Measurements from ENCODE around the gene SYTL5.
"Not testable (repeated sequence)": the region's sequence is repeated elsewhere in the genome, so short reads cannot be mapped to it uniquely, and the experiment has no call there.

Gene SYTL5

GRCh38 chrX:38006291-38006690 lies at the start of gene SYTL5:
TSS of gene SYTL5 (plus strand) at chrX:38006553. CDS start at chrX:38033890, 27,337 bp downstream.
- no peak for DNase-seq

GRCh38 chrX:37958525-37959211 lies 47.7 kb upstream of the SYTL5 start:
- no peak for DNase-seq

GRCh38 chrX:37959212-37960021 lies 46.9 kb upstream of the SYTL5 start:
- no peak for DNase-seq

- no peak for DNase-seq
Measured at GRCh38 chrX:37961118-37961517, 45.2 kb upstream of the SYTL5 start.

GRCh38 chrX:37967714-37968113 lies 38.6 kb upstream of the SYTL5 start:
- DNase-seq, result no peak

- DNase-seq, result no peak
Measured at GRCh38 chrX:37975421-37975820, 30.9 kb upstream of the SYTL5 start.

- no peak for DNase-seq
Measured at GRCh38 chrX:37976153-37976552, 30.2 kb upstream of the SYTL5 start.

- no peak for DNase-seq
Measured at GRCh38 chrX:37984880-37985279, 21.5 kb upstream of the SYTL5 start.

- no peak for DNase-seq
Measured at GRCh38 chrX:37986893-37987292, 19.5 kb upstream of the SYTL5 start.

GRCh38 chrX:37989304-37989703 lies 17.0 kb upstream of the SYTL5 start:
- no peak for DNase-seq

- not testable (repeated sequence) for DNase-seq
Measured at GRCh38 chrX:37991303-37991702, 15.1 kb upstream of the SYTL5 start.

- DNase-seq, result no peak
Measured at GRCh38 chrX:37993176-37993575, 13.2 kb upstream of the SYTL5 start.

- no peak for DNase-seq
Measured at GRCh38 chrX:37993837-37994619, 12.3 kb upstream of the SYTL5 start.

GRCh38 chrX:37995428-37995827 lies 10.9 kb upstream of the SYTL5 start:
- DNase-seq, result no peak

GRCh38 chrX:37997096-37997495 lies 9.3 kb upstream of the SYTL5 start:
- no peak for DNase-seq

GRCh38 chrX:37998586-37999262 lies 7.6 kb upstream of the SYTL5 start:
- DNase-seq, result no peak

GRCh38 chrX:38000706-38001105 lies 5.6 kb upstream of the SYTL5 start:
- no peak for DNase-seq

GRCh38 chrX:38004046-38004445 lies 2.3 kb upstream of the SYTL5 start:
- no peak for DNase-seq

GRCh38 chrX:38006778-38007177 lies 425 bp downstream of the SYTL5 start:
- DNase-seq, result no peak

- DNase-seq, result no peak
Measured at GRCh38 chrX:38008658-38009057, 2.3 kb downstream of the SYTL5 start.

- DNase-seq, result no peak
Measured at GRCh38 chrX:38009641-38010040, 3.3 kb downstream of the SYTL5 start.

GRCh38 chrX:38018766-38019425 lies 12.5 kb downstream of the SYTL5 start:
- DNase-seq, result no peak

Measured in right forelimb (tissue), 1 donor.